ENCODE data around the gene MAPKAP1. TPM values are rescaled to one million over a fixed set of nuclear protein-coding genes. Genes with fewer than 3 reads are reported as not detected.

MAPKAP1 gene
- total RNA-seq, 8 experiments from 2014 or later, result 36.0 to 159 (median 58.8) TPM

GRCh38 chr9:125544988-125545651 is 161.9 kb downstream of the MAPKAP1 start:
- Histone ChIP-seq H3K4me3 (no peak overlapping the region), H3K4me1 (replicated peaks in 1 of 2) (peaks cover 28 to 59% of the 10 kb centered on the region in 2 donors), H3K27ac (peak overlapping the region in 1 of 2 donors; percentile 15)
- peak in 2 of 8 experiments; percentile 14 to 57 for ATAC-seq (replicated peaks in 6 of 8)
- 16 to 94% (median 72%) methylated on average over 3 to 13 of the region's 13 CpGs; no CpG with 5 or more reads in 1 of the 10 experiments for WGBS, 10 experiments
- in situ Hi-C loops (cut with MboI; ENCODE audit: low pct_unique_long_range_greater_than_20kb in 2 of 9, low sequenced_read_pairs in 9 of 9, unreplicated experiment in 9 of 9), result no loop called here

DNA sequence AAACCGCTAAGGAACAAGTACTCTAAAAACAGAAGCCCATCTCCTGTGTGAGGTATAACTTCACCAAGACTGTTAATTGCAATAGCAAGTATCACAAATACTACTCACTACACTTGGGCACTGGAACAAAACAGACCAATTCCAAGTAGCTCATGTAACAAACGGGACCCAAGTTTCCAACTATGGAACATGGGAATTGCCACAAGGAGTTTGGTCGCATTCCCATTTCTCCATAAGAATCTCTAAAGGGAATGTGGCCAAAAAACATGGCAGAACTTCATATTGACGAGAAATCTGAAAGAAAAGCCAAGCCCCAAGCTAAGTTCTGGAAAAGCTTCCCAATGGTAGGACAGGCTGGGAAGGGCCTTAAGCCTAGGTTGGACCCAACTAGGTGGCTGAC is 162.5 kb downstream of the MAPKAP1 start:
- no peak for ATAC-seq (replicated peaks in 6 of 8)
- H3K27ac ChIP-seq, result no peak overlapping the region
- 80 to 100% (median 93%) methylated on average over 1 to 4 of the region's 4 CpGs for WGBS, 10 experiments
- in situ Hi-C loops (cut with MboI; ENCODE audit: low pct_unique_long_range_greater_than_20kb in 2 of 9, low sequenced_read_pairs in 9 of 9, unreplicated experiment in 9 of 9), result no loop called here
- peaks cover 23 to 53% of the 10 kb centered on the region in 2 donors for H3K4me1 ChIP-seq (replicated peaks in 1 of 2)
- no peak overlapping the region for H3K4me3 ChIP-seq

DNA sequence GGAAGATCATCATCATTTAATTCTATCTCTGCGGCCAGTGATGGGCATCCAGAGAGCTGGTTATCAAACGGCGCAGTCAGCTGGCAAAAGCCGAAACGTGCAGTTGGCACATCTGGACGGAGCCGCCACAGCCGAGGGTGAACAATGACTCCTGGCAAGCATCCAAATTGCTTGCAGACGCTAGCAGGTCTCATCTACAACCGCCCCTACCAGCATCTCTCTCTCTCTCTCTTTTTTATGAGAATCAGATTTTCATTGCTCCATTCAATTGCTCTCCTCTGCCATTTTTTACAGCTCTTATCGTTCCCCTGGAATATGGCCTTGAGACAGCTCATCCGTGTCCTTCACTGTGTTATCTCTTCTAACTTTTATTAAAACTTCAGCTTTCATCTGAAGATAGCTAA is 165.2 kb downstream of the MAPKAP1 start:
- 31 to 100% (median 74%) methylated on average over 1 to 12 of the region's 12 CpGs for WGBS, 10 experiments
- Histone ChIP-seq H3K4me3 (no peak overlapping the region), H3K27ac (no peak overlapping the region), H3K4me1 (replicated peaks in 1 of 2) (peaks cover 12 to 40% of the 10 kb centered on the region in 2 donors)
- peak in 3 of 8 experiments; percentile 30 to 51 (median 31) for ATAC-seq (replicated peaks in 6 of 8)
- in situ Hi-C loops (cut with MboI; ENCODE audit: low pct_unique_long_range_greater_than_20kb in 2 of 9, low sequenced_read_pairs in 9 of 9, unreplicated experiment in 9 of 9), result no loop called here

- Histone ChIP-seq H3K4me1 (replicated peaks in 1 of 2) (peaks cover 5 to 31% of the 10 kb centered on the region in 2 donors), H3K4me3 (no peak overlapping the region), H3K27ac (no peak overlapping the region)
- 80 to 100% (median 93%) methylated on average over 1 to 3 of the region's 3 CpGs; no CpG with 5 or more reads in 2 of the 10 experiments for WGBS, 10 experiments
- no peak for ATAC-seq (replicated peaks in 6 of 8)
- in situ Hi-C loops (cut with MboI; ENCODE audit: low pct_unique_long_range_greater_than_20kb in 2 of 9, low sequenced_read_pairs in 9 of 9, unreplicated experiment in 9 of 9), result no loop called here
These were observed 166.5 kb downstream of the MAPKAP1 start for GRCh38 chr9:125540497-125540896.

- WGBS, 10 experiments, result 14 to 100% (median 89%) methylated on average over 1 to 2 of the region's 2 CpGs; no CpG with 5 or more reads in 2 of the 10 experiments
- in situ Hi-C loops (cut with MboI; ENCODE audit: low pct_unique_long_range_greater_than_20kb in 2 of 9, low sequenced_read_pairs in 9 of 9, unreplicated experiment in 9 of 9), result no loop called here
- Histone ChIP-seq H3K27ac (no peak overlapping the region), H3K4me1 (replicated peaks in 1 of 2) (peaks cover 0 to 22% of the 10 kb centered on the region in 2 donors), H3K4me3 (no peak overlapping the region)
- peak in 4 of 8 experiments; percentile 54 to 86 (median 82) for ATAC-seq (replicated peaks in 6 of 8)
These were observed 168.9 kb downstream of the MAPKAP1 start for GRCh38 chr9:125538092-125538473.

- WGBS, 10 experiments, result 83 to 100% (median 100%) methylated on average over 1 to 2 of the region's 2 CpGs; no CpG with 5 or more reads in 4 of the 10 experiments
- ATAC-seq (replicated peaks in 6 of 8), result peak in 1 of 8 experiments; percentile 16
- H3K27ac ChIP-seq, result no peak overlapping the region
- in situ Hi-C loops (cut with MboI; ENCODE audit: low pct_unique_long_range_greater_than_20kb in 2 of 9, low sequenced_read_pairs in 9 of 9, unreplicated experiment in 9 of 9), result no loop called here
- H3K4me3 ChIP-seq, result no peak overlapping the region
- H3K4me1 ChIP-seq (replicated peaks in 1 of 2), result peaks cover 0 to 17% of the 10 kb centered on the region in 2 donors
These were observed 169.4 kb downstream of the MAPKAP1 start for GRCh38 chr9:125537442-125538091.

DNA sequence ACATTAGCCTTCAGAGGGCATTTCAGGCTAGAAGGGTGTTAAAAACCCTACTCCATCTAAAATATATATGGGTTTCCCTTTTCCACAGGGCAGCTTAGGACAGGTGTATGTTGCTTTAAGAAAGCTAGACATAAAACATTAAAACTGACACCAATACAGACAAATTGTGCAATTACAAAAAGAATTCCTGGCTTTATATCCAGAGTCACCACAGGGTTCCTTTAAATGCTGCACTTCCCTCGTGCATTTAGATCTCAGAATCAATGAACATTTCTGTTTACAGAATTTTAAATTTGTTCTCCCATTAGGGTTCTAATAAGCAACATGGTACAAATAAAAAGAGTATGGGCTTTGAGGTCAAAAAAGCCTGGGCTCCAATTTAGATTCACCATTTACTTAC is 170.2 kb downstream of the MAPKAP1 start:
- H3K4me1 ChIP-seq (replicated peaks in 1 of 2), result peaks cover 0 to 10% of the 10 kb centered on the region in 2 donors
- 0 to 86% (median 60%) methylated on average over 1 of the region's 1 CpG; no CpG with 5 or more reads in 4 of the 10 experiments for WGBS, 10 experiments
- in situ Hi-C loops (cut with MboI; ENCODE audit: low pct_unique_long_range_greater_than_20kb in 2 of 9, low sequenced_read_pairs in 9 of 9, unreplicated experiment in 9 of 9), result no loop called here
- H3K4me3 ChIP-seq, result no peak overlapping the region
- no peak for ATAC-seq (replicated peaks in 6 of 8)
- no peak overlapping the region for H3K27ac ChIP-seq

DNA sequence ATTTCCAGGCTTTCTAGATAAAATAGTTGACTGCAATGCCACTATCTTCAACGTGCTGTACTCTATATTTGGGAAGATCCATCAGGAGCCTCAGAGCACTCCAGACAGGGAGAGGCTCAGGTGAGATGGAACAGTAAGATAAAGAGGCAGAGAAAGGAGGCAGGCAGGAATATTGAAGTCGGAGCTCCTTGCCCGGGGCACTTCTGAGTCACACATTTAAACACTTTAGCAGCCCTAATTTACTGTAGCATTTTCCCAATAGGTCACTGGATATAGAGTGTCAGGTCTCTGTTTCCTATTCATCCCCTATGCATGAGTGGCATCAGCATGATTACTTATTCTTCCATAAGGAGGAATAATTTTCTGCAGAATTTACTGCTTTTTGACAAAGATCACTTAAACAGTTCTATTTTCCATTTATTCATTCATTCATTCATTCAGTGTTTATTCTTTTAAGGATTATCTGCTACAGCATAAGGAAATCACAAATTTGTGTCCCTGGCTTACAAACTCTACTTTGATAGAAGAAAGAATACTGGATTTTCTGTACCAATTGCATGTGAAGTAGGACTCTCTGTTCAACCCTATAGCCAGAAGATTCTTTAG is 170.7 kb downstream of the MAPKAP1 start:
- Histone ChIP-seq H3K4me1 (replicated peaks in 1 of 2) (peaks cover 0 to 5% of the 10 kb centered on the region in 2 donors), H3K27ac (no peak overlapping the region), H3K4me3 (no peak overlapping the region)
- in situ Hi-C loops (cut with MboI; ENCODE audit: low pct_unique_long_range_greater_than_20kb in 2 of 9, low sequenced_read_pairs in 9 of 9, unreplicated experiment in 9 of 9), result no loop called here
- peak in 5 of 8 experiments; percentile 27 to 75 (median 56) for ATAC-seq (replicated peaks in 6 of 8)
- WGBS, 10 experiments, result 27 to 100% (median 86%) methylated on average over 1 to 3 of the region's 3 CpGs; no CpG with 5 or more reads in 2 of the 10 experiments

GRCh38 chr9:125534971-125535701 is 171.9 kb downstream of the MAPKAP1 start:
- 58 to 100% (median 78%) methylated on average over 2 to 4 of the region's 4 CpGs for WGBS, 10 experiments
- peaks cover 0 to 5% of the 10 kb centered on the region in 2 donors for H3K4me1 ChIP-seq (replicated peaks in 1 of 2)
- in situ Hi-C loops (cut with MboI; ENCODE audit: low pct_unique_long_range_greater_than_20kb in 2 of 9, low sequenced_read_pairs in 9 of 9, unreplicated experiment in 9 of 9), result no loop called here
- no peak overlapping the region for H3K4me3 ChIP-seq
- ATAC-seq (replicated peaks in 6 of 8), result no peak
- H3K27ac ChIP-seq, result no peak overlapping the region

- H3K4me3 ChIP-seq, result no peak overlapping the region
- 85 to 100% (median 91%) methylated on average over 2 to 10 of the region's 10 CpGs for WGBS, 10 experiments
- H3K27ac ChIP-seq, result no peak overlapping the region
- in situ Hi-C loops (cut with MboI; ENCODE audit: low pct_unique_long_range_greater_than_20kb in 2 of 9, low sequenced_read_pairs in 9 of 9, unreplicated experiment in 9 of 9), result no loop called here
- peaks cover 0 to 13% of the 10 kb centered on the region in 2 donors for H3K4me1 ChIP-seq (replicated peaks in 1 of 2)
- no peak for ATAC-seq (replicated peaks in 6 of 8)
These were observed 174.0 kb downstream of the MAPKAP1 start for GRCh38 chr9:125532812-125533594.

DNA sequence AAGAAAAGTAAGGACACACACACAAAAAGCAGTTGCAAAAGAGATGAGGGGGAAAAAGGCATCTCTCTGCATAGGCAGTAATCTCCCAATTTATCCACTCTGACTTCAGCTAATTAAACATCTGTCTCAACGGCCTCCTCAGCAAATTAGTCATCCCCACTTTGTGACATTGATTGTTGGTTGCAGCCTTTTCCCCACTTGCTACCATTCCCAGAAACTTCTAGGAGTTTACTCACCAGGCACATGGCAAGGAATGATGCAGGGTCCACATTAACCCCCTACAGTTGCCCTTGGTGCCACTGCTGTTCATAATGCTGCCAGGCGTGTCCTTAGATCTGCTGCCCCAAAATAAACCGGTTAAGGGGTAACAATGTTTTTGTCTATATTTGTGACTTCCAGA is 174.6 kb downstream of the MAPKAP1 start:
- 42 to 100% (median 86%) methylated on average over 1 to 3 of the region's 3 CpGs; no CpG with 5 or more reads in 1 of the 10 experiments for WGBS, 10 experiments
- in situ Hi-C loops (cut with MboI; ENCODE audit: low pct_unique_long_range_greater_than_20kb in 2 of 9, low sequenced_read_pairs in 9 of 9, unreplicated experiment in 9 of 9), result no loop called here
- H3K27ac ChIP-seq, result no peak overlapping the region
- ATAC-seq (replicated peaks in 6 of 8), result no peak
- peaks cover 0 to 13% of the 10 kb centered on the region in 2 donors for H3K4me1 ChIP-seq (replicated peaks in 1 of 2)
- no peak overlapping the region for H3K4me3 ChIP-seq
